ENCODE results near the gene VPS4A. TPM values are rescaled to one million over a fixed set of nuclear protein-coding genes. Genes with fewer than 3 reads are reported as not detected.

The VPS4A gene
- total RNA-seq, 1 donor from 2014 or later: 28.9 TPM

DNA sequence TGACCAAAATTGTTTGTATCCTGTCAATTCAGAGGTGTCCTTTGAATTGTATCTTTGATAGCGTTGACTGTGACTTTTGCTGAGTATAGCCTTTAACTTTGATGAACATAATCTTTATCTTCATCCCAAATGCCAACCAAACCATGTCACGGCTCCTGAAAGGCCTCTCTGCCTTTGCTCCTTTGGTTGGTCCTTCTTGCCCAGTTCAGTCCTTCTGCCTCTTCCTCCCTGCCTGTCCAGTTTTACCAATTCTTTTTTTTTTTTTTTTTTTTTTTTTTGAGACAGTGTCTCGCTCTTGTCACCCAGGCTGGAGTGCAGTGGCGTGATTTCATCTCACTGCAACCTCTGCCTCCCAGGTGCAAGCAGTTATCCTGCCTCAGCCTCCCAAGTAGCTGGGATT, 12.9 kb upstream of the VPS4A start:
- Histone ChIP-seq H3K27me3 (no peaks in the 10 kb centered on the region), H3K4me1 (no peaks in the 10 kb centered on the region), H3K27ac (no peak overlapping the region), H3K36me3 (peaks cover 30% of the 10 kb centered on the region), H3K4me3 (no peak overlapping the region), H3K9me3 (no peaks in the 10 kb centered on the region)
- TF ChIP-seq, protein P1, sequence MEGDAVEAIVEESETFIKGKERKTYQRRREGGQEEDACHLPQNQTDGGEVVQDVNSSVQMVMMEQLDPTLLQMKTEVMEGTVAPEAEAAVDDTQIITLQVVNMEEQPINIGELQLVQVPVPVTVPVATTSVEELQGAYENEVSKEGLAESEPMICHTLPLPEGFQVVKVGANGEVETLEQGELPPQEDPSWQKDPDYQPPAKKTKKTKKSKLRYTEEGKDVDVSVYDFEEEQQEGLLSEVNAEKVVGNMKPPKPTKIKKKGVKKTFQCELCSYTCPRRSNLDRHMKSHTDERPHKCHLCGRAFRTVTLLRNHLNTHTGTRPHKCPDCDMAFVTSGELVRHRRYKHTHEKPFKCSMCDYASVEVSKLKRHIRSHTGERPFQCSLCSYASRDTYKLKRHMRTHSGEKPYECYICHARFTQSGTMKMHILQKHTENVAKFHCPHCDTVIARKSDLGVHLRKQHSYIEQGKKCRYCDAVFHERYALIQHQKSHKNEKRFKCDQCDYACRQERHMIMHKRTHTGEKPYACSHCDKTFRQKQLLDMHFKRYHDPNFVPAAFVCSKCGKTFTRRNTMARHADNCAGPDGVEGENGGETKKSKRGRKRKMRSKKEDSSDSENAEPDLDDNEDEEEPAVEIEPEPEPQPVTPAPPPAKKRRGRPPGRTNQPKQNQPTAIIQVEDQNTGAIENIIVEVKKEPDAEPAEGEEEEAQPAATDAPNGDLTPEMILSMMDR (IDR thresholded peaks at IDR 0.05): no peak
- ATAC-seq: no peak
- no peak for DNase-seq
- intact Hi-C loops (cut with DNase I): no loop called here

DNA sequence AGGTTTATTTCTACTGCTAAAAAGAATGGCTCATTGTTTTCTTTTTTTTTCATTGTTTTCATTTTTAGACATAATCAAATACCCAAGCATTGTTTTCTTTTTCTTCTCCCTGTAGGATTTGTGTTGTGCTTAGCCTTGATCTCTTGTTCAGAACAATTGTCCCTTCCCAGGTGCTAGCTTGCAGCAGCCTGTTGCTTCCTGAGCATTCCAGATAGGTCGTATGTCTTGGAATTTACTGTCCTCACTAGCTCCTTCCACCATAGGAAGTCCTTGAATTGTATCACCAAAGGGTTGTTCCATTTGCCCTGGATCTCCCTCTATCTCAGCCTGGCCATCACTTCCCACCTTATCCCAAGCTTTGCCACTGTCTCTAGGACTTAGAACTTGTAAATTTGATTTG, 10.0 kb upstream of the VPS4A start:
- intact Hi-C loops (cut with DNase I): no loop called here
- no peak for DNase-seq

DNA sequence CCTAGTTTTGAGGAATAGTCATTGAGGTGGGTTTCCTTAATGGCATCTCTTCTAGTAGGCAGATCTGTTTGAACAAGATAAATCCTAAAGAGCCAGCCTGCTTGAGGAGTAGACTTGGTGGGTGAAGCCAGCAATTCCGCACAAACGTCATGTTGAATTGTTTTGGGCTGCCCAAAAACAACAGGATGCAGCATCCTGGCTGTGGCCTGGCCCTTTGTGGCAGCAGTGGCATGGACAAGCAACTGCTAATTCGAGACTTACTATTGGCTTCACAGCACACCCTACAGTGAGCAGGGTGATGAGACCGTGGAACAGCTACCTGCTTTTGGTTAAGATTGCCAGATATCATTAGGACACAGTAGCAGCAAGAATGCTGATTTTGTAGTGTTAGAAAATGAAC, 9.3 kb upstream of the VPS4A start:
- Histone ChIP-seq H3K27me3 (no peaks in the 10 kb centered on the region), H3K27ac (no peak overlapping the region), H3K4me3 (no peak overlapping the region), H3K9me3 (no peaks in the 10 kb centered on the region), H3K4me1 (no peaks in the 10 kb centered on the region), H3K36me3 (peaks cover 37% of the 10 kb centered on the region)
- intact Hi-C loops (cut with DNase I): no loop called here
- ATAC-seq: no peak
- TF ChIP-seq, protein P1 (IDR thresholded peaks at IDR 0.05): no peak
- DNase-seq: no peak

More for the DNA sequence above, 10.0 kb upstream of the VPS4A start:
- H3K27me3 ChIP-seq: no peaks in the 10 kb centered on the region
- no peaks in the 10 kb centered on the region for H3K4me1 ChIP-seq
- H3K36me3 ChIP-seq: peaks cover 37% of the 10 kb centered on the region
- no peak for ATAC-seq
- TF ChIP-seq, protein P1 (IDR thresholded peaks at IDR 0.05): no peak
- H3K27ac ChIP-seq: no peak overlapping the region
- no peaks in the 10 kb centered on the region for H3K9me3 ChIP-seq
- no peak overlapping the region for H3K4me3 ChIP-seq

DNA sequence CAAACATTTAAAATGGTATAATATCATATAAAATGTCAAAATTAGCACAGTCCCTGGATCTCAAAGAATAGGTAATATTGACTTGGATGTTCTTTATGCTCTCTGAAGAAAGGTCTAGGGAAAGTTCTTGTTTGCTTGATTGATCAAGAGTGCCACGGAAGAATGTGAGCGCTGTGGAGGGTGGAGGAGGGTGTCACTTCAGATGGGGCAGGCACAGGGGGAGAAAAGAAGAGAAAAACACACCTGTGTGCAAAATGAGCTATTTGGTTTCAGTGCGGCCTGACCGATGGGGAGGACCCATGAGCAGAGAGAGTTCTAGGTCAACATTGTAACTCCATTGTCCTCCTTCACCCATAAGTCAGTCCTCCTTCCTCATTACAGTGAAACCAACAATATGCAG, 8.8 kb upstream of the VPS4A start:
- no peak overlapping the region for H3K27ac ChIP-seq
- no peak overlapping the region for H3K4me3 ChIP-seq
- H3K4me1 ChIP-seq: no peaks in the 10 kb centered on the region
- ATAC-seq (no peak), DNase-seq (no peak)
- peaks cover 37% of the 10 kb centered on the region for H3K36me3 ChIP-seq
- no peaks in the 10 kb centered on the region for H3K9me3 ChIP-seq
- no peaks in the 10 kb centered on the region for H3K27me3 ChIP-seq
- intact Hi-C loops (cut with DNase I): no loop called here
- TF ChIP-seq, protein P1 (IDR thresholded peaks at IDR 0.05): no peak

DNA sequence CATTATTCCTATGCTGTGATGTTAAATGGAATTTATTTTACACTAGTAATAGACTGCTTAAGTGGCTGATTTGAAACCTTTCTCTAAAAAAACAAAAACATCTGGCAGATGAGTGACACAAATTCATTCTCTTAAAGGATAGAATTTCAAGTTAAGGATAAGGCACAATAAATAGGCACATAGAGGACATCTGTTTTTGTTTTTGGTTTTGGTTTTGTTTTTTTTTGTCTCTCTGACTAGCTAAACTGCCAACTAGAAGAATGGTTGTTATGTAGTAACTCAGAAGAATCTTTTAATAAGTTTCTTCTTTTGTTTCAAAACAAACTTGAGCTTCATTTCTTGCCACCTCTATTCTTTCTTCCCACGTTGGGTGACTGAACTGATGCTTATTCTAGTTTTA, 5.1 kb upstream of the VPS4A start:
- intact Hi-C loops (cut with DNase I): no loop called here
- peaks cover 17% of the 10 kb centered on the region for H3K36me3 ChIP-seq
- no peaks in the 10 kb centered on the region for H3K9me3 ChIP-seq
- no peak overlapping the region for H3K4me3 ChIP-seq
- TF ChIP-seq, protein P1 (IDR thresholded peaks at IDR 0.05): no peak
- ATAC-seq (no peak), DNase-seq (no peak)
- H3K27me3 ChIP-seq: no peaks in the 10 kb centered on the region
- H3K27ac ChIP-seq: no peak overlapping the region
- no peaks in the 10 kb centered on the region for H3K4me1 ChIP-seq

DNA sequence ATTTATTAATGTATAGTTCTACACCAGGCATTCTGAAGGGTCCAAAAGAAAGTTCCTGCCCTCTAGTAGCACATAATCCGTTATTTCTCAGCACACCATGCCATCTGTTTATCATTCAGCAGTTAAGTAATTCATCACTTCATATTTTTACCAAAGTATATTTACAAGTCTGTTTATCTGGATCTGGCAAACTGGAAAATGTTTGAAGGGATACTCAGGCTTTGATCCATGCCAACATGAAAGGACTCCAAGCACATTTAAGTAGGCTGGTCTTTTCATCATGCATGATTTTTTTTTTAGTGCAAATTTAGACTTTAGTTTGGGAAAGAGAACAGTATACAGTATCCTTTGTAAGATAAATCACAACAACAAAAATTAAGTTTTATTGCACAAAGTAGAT, 4.1 kb upstream of the VPS4A start:
- Histone ChIP-seq H3K4me3 (no peak overlapping the region), H3K9me3 (no peaks in the 10 kb centered on the region), H3K36me3 (peaks cover 8% of the 10 kb centered on the region), H3K27ac (no peak overlapping the region), H3K4me1 (peaks cover 2% of the 10 kb centered on the region), H3K27me3 (no peaks in the 10 kb centered on the region)
- intact Hi-C loops (cut with DNase I): no loop called here
- TF ChIP-seq, protein P1 (IDR thresholded peaks at IDR 0.05): no peak
- ATAC-seq (no peak), DNase-seq (no peak)
